Lower leg skin (tissue), 4 donors: ENCODE measurements around the gene AHRR. TPM values are rescaled to one million over a fixed set of nuclear protein-coding genes. Genes with fewer than 3 reads are reported as not detected.
A peak's percentile ranks its signal among the peaks of the same experiment; 100 is the strongest.

Experiments used
- DNase-seq, 2 donors: peaks; one replicate each; pipeline ENCODE4 v3.0.0-alpha.2; 2019; ENCODE audit warnings: low spot score in 2 of 2
- H3K4me3 ChIP-seq: fragments of 200-600 bp; sonication (generic); 2 replicates; pipeline ENCODE4 v1.5.1; 2017; ENCODE audit warnings: mild to moderate bottlenecking, low read depth; ENCODE audit not compliant: poor library complexity, severe bottlenecking
- CTCF ChIP-seq, 3 donors: fragments of 450-650 bp; IDR thresholded peaks; one replicate each; pipeline ENCODE4 v1.5.1; 2016; ENCODE audit warnings: antibody characterized with exemption in 3 of 3, mild to moderate bottlenecking in 3 of 3, moderate library complexity in 2 of 3
- POLR2A ChIP-seq, 2 donors: fragments of 450-650 bp; IDR thresholded peaks; one replicate each; pipeline ENCODE4 v1.6.1; 2016 to 2017; ENCODE audit warnings: antibody characterized with exemption in 2 of 2, mild to moderate bottlenecking in 1 of 2, moderate library complexity in 1 of 2
- WGBS, 2 donors: methylation state at CpG; one replicate each; pipeline ENCODE4 v1.1.5; 2018; 5-methylcytosine and 5-hydroxymethylcytosine counted together
- intact Hi-C: fragments of 100-400 bp; cut with DNase I; formaldehyde crosslinking; loops from one replicate; pipeline ENCODE4 v1.15.0; 2023; ENCODE audit warnings: low total_unique reads
- total RNA-seq, 4 donors: library from RNA; depleted of rRNA; stranded (reverse); fragments of >200 nt; gene quantifications; one replicate each; pipeline ENCODE4 v1.1.0, GENCODE V29; 2016

AHRR gene
- total RNA-seq, 4 donors from 2014 or later: 3.6 to 19.6 (median 6.0) TPM

- DNase-seq: no peak
- TF ChIP-seq CTCF (IDR thresholded peaks at IDR 0.05): no peak
- TF ChIP-seq POLR2A (IDR thresholded peaks at IDR 0.05): no peak
- H3K4me3 ChIP-seq: no peak overlapping the region
- intact Hi-C loops: no loop called here
- 83 to 86% methylated on average over 1 of the region's 1 CpG for WGBS, 2 donors
These were observed 8.3 kb downstream of the AHRR start for GRCh38 chr5:329768-330167.

GRCh38 chr5:332843-333242 lies 11.3 kb downstream of the AHRR start:
- 82 to 90% methylated on average over 5 of the region's 5 CpGs for WGBS, 2 donors

GRCh38 chr5:333945-334344 lies 12.4 kb downstream of the AHRR start:
- intact Hi-C loops: no loop called here
- no peak overlapping the region for H3K4me3 ChIP-seq
- no peak for DNase-seq
- TF ChIP-seq CTCF (IDR thresholded peaks at IDR 0.05) (no peak), POLR2A (IDR thresholded peaks at IDR 0.05) (no peak)
- WGBS, 2 donors: 80 to 89% methylated on average over 2 of the region's 2 CpGs

More at GRCh38 chr5:332843-333242, 11.3 kb downstream of the AHRR start:
- TF ChIP-seq POLR2A (IDR thresholded peaks at IDR 0.05): no peak
- no peak for TF ChIP-seq CTCF (IDR thresholded peaks at IDR 0.05)
- intact Hi-C loops: no loop called here
- H3K4me3 ChIP-seq: no peak overlapping the region
- peak in 1 of 2 donors; percentile 59 for DNase-seq

- TF ChIP-seq POLR2A (IDR thresholded peaks at IDR 0.05) (no peak), CTCF (IDR thresholded peaks at IDR 0.05) (no peak)
- intact Hi-C loops: no loop called here
- 86 to 100% methylated on average over 3 to 5 of the region's 5 CpGs for WGBS, 2 donors
- peak in 1 of 2 donors; percentile 56 for DNase-seq
- H3K4me3 ChIP-seq: no peak overlapping the region
These were observed 13.6 kb downstream of the AHRR start for GRCh38 chr5:334903-335739.

GRCh38 chr5:335740-336038 lies 14.2 kb downstream of the AHRR start:
- TF ChIP-seq CTCF (IDR thresholded peaks at IDR 0.05) (no peak), POLR2A (IDR thresholded peaks at IDR 0.05) (no peak)
- DNase-seq: peak in 1 of 2 donors; percentile 77
- H3K4me3 ChIP-seq: no peak overlapping the region
- WGBS, 2 donors: 88 to 93% methylated on average over 3 of the region's 3 CpGs
- intact Hi-C loops: no loop called here
